ENCODE data around the gene STXBP4.

STXBP4 gene

DNA sequence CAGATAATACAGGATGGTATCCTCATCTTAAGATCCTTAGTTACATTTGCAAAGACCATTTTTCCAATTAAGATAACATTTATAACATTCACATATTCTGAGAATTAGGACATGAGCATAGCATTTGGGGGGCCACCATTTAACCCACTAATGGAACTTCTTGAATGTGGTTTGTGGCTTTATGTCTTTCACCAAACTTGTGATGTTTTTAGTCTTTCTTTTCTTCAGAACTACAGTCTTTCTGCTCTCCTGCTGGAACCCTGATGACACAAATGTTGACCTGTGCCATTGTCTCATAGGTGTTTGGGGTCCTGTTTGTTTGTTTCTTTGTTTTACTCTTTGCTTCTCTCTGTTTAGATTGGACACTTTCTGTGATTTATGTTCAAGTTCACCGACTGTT, 23.3 kb upstream of the STXBP4 start:
- DNase-seq (ENCODE audit: low read depth, low spot score), result no peak
- TF ChIP-seq, protein P1, sequence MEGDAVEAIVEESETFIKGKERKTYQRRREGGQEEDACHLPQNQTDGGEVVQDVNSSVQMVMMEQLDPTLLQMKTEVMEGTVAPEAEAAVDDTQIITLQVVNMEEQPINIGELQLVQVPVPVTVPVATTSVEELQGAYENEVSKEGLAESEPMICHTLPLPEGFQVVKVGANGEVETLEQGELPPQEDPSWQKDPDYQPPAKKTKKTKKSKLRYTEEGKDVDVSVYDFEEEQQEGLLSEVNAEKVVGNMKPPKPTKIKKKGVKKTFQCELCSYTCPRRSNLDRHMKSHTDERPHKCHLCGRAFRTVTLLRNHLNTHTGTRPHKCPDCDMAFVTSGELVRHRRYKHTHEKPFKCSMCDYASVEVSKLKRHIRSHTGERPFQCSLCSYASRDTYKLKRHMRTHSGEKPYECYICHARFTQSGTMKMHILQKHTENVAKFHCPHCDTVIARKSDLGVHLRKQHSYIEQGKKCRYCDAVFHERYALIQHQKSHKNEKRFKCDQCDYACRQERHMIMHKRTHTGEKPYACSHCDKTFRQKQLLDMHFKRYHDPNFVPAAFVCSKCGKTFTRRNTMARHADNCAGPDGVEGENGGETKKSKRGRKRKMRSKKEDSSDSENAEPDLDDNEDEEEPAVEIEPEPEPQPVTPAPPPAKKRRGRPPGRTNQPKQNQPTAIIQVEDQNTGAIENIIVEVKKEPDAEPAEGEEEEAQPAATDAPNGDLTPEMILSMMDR (IDR thresholded peaks at IDR 0.05; ENCODE audit: low read depth, low read length), result no peak
- H3K4me3 ChIP-seq (ENCODE audit: low read depth, low read length), result no peak overlapping the region
- in situ Hi-C loops (cut with HindIII; ENCODE audit: low sequenced_read_pairs), result no loop called here

- DNase-seq (ENCODE audit: low read depth, low spot score), result no peak
- in situ Hi-C loops (cut with HindIII; ENCODE audit: low sequenced_read_pairs), result no loop called here
- no peak overlapping the region for H3K4me3 ChIP-seq (ENCODE audit: low read depth, low read length)
- TF ChIP-seq, protein P1 (IDR thresholded peaks at IDR 0.05; ENCODE audit: low read depth, low read length), result no peak
Measured at GRCh38 chr17:54945671-54946070, 22.9 kb upstream of the STXBP4 start.

- TF ChIP-seq, protein P1 (IDR thresholded peaks at IDR 0.05; ENCODE audit: low read depth, low read length), result no peak
- no peak for DNase-seq (ENCODE audit: low read depth, low spot score)
- no peak overlapping the region for H3K4me3 ChIP-seq (ENCODE audit: low read depth, low read length)
- in situ Hi-C loops (cut with HindIII; ENCODE audit: low sequenced_read_pairs), result no loop called here
Measured at GRCh38 chr17:54947396-54947795, 21.2 kb upstream of the STXBP4 start.

DNA sequence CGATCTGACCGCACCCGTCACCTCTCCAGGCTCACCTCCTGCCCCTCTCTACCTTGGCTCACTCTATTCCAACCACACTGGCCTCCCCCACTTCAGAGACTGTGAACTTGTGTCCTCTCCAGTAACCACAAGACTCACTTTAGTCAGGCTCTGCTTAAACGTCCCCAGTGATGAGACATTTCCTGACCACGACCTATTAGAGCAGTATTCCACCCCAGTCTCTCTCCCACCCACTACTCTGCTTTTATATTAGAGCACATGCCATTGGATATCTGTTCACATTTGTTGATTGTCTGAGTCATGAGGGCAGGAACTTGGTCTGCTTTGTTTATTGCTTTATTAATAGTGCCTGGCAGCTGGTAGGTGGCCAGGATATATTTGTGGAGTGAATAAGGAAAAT, 20.2 kb upstream of the STXBP4 start:
- TF ChIP-seq, protein P1 (IDR thresholded peaks at IDR 0.05; ENCODE audit: low read depth, low read length), result no peak
- DNase-seq (ENCODE audit: low read depth, low spot score), result peak; percentile 96
- in situ Hi-C loops (cut with HindIII; ENCODE audit: low sequenced_read_pairs), result no loop called here
- H3K4me3 ChIP-seq (ENCODE audit: low read depth, low read length), result no peak overlapping the region

DNA sequence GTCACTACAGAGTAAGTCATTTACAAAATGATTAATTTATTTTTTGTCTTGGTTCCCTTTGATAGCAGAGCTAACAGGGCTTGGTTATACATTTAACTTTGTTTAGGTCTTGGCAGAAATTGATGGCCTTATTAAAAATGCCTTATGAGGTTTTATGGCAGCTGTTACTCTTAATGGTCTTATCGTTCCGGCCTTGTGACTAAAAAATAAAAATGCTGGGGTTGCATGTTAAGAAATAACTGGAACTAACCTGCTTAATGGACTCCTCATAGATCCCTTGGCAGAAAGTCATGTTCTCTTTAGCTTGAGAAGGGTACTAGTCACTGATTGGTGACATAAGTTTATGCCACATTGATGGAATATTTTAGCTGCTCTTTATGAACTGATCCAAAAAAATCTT, 18.4 kb upstream of the STXBP4 start:
- DNase-seq (ENCODE audit: low read depth, low spot score), result no peak
- H3K4me3 ChIP-seq (ENCODE audit: low read depth, low read length), result no peak overlapping the region
- in situ Hi-C loops (cut with HindIII; ENCODE audit: low sequenced_read_pairs), result no loop called here
- TF ChIP-seq, protein P1 (IDR thresholded peaks at IDR 0.05; ENCODE audit: low read depth, low read length), result no peak

GRCh38 chr17:54951286-54951685, 17.3 kb upstream of the STXBP4 start:
- no peak for DNase-seq (ENCODE audit: low read depth, low spot score)
- TF ChIP-seq, protein P1 (IDR thresholded peaks at IDR 0.05; ENCODE audit: low read depth, low read length), result no peak
- in situ Hi-C loops (cut with HindIII; ENCODE audit: low sequenced_read_pairs), result no loop called here
- no peak overlapping the region for H3K4me3 ChIP-seq (ENCODE audit: low read depth, low read length)

- H3K4me3 ChIP-seq (ENCODE audit: low read depth, low read length), result no peak overlapping the region
- in situ Hi-C loops (cut with HindIII; ENCODE audit: low sequenced_read_pairs), result no loop called here
- TF ChIP-seq, protein P1 (IDR thresholded peaks at IDR 0.05; ENCODE audit: low read depth, low read length), result no peak
- no peak for DNase-seq (ENCODE audit: low read depth, low spot score)
Measured at GRCh38 chr17:54956791-54957190, 11.8 kb upstream of the STXBP4 start.

Data from astrocyte of the spinal cord (primary cell).